GM19240 (cell line): ENCODE results near the gene BPI.
"Not testable (repeated sequence)": the region's sequence is repeated elsewhere in the genome, so short reads cannot be mapped to it uniquely, and the experiment has no call there.

Experiments used
- DNase-seq: peaks from one replicate; pipeline ENCODE4 v3.0.0; 2011; ENCODE audit warnings: low spot score; ENCODE audit not compliant: insufficient read length

The BPI gene

DNA sequence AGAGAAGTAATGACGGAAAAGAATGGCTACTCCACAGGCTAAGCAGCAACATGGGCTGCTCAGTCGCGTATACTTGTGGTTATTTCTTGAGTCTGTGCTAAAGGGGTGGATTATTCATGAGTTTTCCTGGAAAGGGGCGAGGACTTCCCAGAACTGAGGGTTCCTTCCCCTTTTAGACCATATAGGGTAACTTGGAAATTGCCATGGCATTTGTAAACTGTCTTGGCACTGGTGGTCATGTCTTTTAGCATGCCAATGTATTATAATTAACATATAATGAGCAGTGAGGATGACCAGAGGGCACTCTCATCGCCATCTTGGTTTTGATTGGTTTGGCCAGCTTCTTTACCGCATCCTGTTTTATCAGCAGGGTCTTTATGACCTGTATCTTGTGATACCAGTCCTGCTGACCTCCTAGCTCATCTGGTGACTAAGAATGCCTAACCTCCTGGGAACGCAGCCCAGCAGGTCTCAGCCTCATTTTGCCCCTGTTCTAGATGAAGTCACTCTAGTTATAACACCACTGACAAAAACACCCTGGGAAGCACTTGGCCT is 53.8 kb downstream of the BPI start:
- DNase-seq: no peak

- no peak for DNase-seq
Observed at GRCh38 chr20:38358556-38358955, 54.6 kb downstream of the BPI start.

DNA sequence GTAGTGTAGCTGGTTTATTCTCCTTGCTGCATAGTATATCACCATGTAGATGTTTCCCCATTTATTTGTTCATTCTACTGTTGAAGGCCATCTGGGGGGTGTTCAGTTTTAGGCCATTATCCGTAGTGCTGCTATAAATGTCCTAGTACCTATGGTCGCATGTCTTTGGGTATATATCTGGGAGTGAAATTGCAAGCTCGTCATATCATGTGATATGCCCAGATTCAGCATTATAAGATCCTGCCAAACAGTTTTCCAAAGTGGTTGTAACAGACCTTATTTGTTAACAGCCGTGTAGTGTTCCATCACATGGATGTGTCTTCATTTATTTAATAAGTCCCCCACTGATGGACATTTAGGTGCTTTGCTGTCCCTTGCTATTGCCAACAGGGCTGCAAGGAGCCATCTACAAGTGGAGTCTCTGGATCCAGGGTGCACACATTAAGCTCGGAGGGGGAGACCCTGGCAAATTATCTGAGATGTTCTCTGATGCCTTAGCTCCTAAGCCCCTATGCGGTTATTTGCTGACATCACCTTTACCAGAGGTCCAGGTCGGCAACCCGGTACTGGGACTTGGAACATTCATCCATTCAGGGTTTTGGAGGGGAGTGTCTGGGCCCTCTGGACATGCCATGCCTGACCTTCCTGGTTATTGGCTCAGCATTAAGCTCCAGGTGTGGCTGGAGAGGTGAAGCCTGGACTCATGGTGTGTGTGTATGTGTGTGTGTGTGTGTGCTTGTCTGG is 59.2 kb downstream of the BPI start:
- no peak for DNase-seq

GRCh38 chr20:38369389-38369788 is 65.4 kb downstream of the BPI start:
- peak; percentile 22 for DNase-seq

DNA sequence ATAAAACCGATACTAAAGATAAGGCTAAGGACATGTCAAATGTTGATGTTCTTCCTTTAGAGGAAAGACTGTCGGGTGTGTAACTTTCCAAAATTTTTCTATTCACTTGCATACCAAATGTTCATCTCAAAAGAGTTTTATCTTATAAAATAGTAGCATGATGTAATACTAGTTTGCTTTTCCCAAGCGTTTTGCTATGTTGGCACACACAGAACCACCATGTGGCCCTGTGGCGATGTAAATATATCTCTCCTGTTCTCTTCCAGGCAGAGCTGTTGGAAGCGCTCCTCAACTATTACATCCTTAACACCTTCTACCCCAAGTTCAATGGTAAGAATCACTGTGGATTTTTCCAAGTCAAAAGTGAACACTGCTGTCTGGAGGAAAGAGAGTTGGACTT is 68.8 kb downstream of the BPI start:
- no peak for DNase-seq

DNA sequence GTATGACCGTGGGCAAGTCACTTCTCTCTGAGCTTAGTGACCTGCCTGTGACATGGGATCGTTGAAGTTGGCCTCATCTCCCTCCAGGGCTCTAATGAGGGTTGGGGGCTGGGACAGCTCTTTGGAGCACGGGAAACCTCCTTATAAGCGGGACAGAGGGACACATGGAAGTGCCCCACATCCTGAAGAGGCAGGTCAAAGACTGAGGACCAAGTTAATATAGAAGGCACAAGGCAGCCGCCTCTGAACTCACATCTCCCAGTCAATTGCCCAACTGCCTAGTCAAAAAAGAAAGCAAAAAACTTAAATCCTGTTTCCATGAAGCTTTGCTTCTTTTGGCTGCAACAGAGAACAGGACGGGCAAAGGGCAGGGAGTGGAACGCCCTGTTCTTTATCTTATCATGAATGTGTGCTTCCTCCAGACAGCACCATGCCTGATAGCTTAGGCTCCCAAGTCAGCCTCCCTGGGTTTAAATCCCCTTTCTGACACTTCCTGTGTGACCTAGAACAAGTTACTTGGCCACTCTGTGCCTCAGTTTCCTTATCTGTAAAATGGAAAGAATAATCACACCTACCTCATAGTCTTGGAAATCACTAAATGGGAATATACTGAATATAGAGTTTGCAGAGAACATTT is 69.4 kb downstream of the BPI start:
- DNase-seq: no peak

DNA sequence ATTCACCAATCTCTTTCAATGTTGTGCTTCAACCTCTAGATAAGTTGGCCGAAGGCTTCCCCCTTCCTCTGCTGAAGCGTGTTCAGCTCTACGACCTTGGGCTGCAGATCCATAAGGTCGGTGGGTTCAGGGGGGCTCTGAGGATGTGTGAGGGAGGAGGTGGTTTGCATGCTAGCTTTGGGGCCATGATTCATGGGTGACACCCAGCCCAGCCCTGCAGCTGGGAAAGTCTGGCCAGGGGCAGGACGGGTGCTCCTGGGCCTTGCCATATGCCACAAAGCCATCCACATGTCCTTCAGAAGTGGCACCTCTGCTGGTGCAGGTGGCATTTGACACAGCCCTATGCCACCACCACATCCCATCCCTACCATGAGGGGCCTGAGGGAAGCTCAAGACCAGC is 69.9 kb downstream of the BPI start:
- no peak for DNase-seq

DNA sequence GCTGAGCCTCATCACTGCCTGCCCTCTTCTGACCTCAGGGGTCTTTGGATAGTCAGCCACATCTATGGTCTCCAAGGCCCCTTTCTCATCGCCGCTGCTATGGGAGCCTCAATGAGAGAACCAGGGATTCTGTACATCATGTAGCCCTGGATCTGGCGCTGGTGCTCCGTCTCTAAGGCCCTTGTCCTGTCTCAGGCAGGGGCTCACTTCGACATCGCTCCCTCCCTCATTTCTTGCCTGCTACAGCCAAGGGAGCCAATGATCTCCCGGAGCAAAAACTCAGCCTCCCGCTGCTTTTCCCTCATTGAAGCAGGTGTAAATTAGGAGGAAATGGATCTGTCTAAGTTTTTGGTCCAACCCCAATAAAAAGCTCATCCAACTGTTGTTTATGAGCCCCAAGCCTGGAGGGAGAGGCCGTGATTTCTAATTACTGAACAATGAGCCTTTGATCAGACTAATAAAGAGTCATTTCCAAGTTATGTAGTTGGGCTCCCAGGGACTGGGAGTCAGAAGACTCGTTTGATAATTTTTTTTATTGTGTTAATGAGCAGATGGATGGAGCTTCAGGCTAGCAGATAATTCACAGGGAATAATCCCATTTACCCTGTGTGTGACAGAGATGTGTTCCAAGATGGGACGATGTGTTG is 73.2 kb downstream of the BPI start:
- DNase-seq: no peak

DNA sequence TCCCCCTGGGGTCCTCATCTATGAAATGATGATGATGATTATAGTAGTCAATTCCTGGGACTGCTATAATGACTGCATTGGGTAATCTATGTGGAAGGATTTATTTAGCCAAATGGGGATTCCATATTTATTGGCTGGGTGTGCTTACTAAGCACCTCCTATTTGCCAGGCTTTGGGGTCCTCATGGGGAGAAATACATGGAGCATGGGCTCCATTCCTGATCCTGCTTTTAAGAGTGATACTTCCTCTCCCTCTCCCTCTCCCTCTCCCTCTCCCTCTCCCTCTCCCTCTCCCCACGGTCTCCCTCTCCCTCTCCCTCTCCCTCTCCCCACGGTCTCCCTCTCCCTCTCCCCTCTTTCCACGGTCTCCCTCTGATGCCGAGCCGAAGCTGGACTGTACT is 73.9 kb downstream of the BPI start:
- DNase-seq: not testable (repeated sequence)

GRCh38 chr20:38383147-38383546 is 79.2 kb downstream of the BPI start:
- no peak for DNase-seq

DNA sequence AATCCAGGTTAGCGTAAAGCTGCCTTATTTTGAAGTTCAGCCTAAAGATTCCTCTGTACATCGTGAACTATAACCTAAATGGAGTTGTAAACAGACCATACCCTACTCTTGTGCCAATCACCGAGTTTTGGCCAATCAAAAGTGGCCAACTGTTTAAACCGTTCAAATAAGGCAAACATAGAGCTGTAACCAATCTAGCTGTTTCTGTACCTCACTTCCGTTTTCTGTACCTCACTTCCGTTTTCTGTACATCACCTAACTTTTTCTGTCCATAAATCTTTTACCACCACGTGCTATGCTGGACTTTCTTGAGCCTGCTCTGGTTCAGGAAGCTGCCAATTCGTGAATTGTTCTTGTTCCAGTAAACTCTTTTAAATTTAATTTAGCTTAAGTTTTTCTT is 82.0 kb downstream of the BPI start:
- no peak for DNase-seq

DNA sequence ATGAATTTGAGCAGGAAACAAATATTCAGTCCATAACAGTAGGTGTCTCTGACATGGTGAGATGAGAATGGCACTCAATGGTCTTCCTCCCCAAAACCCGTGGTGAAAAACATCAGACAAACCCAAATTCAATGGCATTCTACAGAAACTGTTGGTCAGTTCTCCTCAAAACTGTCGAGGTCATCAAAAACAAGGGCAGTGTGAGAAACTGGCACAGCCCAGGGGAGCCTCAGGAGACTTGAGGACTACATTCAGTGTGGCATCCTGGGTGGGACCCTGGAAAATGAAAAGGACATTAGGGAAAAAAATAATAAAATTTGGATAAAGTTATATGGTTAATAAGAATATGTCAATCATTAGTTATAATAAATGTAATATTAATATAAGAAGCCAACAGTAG is 82.9 kb downstream of the BPI start:
- no peak for DNase-seq
